GM19351 (cell line): ENCODE measurements around the gene ZNF334.

Experiments used
- ATAC-seq: cut with Tn5 transposase; IDR thresholded peaks from one replicate; pipeline ENCODE4 v1.9.1; 2021; ENCODE audit warnings: mild to moderate bottlenecking, moderate library complexity; ENCODE audit not compliant: unreplicated experiment

Gene ZNF334

GRCh38 chr20:46491354-46491753 is 22.0 kb downstream of the ZNF334 start:
- ATAC-seq, result no peak

DNA sequence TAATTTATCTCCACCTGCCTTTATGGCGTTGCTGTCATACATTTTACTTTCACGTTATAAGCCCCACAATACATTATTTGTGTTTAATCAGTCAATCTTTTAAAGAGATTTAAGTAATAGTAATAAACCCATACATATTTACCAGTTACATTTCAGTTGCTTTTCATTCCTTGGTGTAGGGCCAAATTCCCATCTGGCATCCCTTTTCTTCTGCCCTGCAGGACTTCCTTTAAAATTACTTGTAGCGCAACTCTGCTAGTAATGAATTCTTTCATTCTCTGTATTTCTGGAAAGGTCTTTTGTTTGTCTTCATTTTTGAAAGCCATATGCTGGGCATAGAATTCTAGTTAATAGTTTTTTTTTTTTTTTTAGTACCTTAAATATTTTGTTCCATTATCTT is 24.9 kb downstream of the ZNF334 start:
- ATAC-seq, result no peak

- ATAC-seq, result no peak
Measured at GRCh38 chr20:46487628-46488027, 25.7 kb downstream of the ZNF334 start.

DNA sequence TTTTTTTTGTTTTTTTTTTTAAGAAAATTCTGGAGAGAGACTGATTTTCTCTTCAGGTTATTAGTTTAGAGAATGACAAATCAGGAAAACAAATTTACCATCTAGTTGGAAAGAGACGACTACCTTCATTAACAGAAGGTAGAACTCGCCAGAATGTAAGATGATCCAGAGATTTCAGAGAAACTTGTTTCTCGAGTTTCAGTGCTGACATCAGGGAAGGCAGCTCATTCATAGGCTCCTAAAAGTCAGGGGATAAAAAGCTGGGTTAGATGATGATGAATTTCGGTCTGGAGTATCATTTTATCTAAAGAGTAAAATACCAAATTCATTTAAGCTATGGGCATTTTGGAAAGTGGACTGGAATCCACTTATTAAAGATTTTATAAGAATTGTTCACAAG is 27.9 kb downstream of the ZNF334 start:
- ATAC-seq, result no peak

GRCh38 chr20:46484954-46485353 is 28.4 kb downstream of the ZNF334 start:
- no peak for ATAC-seq

GRCh38 chr20:46483879-46484278 is 29.5 kb downstream of the ZNF334 start:
- no peak for ATAC-seq

GRCh38 chr20:46482864-46483263 is 30.5 kb downstream of the ZNF334 start:
- no peak for ATAC-seq

DNA sequence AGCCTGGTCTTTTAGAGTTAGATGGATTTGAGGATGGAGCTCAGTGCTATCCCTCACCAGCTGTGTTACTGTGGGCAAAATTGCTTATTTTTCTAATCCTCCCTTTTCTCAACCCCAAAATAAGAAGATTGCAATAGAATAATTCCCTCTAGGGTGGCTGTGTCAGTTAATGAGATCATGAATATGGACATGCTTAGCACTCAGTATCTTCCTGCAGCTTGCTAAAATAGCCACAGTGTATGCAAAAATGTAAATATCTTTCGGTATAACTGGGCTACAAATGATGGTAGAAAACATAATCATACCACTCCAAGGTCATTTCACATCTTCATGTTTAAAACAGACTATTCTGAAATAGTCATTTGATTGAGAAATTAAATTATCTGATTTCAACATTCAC is 35.7 kb downstream of the ZNF334 start:
- no peak for ATAC-seq

DNA sequence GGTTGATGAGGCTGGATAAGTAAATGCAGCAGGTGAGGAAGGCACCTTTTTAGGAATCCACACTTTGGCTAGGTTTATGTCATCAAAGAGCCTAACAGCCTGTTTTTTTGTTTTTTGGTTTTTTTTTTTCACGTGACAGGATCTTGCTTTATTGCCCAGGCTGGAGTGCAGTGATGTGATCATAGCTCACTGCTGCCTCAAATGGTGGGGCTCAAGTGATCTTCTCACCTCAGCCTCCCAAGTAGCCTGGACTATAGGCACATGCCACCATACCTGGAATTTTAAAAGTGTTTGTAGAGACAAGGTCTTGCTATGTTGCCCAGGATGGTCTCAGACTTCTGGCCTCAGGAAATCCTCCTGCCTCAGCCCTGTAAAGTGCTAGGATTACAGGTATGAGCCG is 36.1 kb downstream of the ZNF334 start:
- ATAC-seq, result no peak

DNA sequence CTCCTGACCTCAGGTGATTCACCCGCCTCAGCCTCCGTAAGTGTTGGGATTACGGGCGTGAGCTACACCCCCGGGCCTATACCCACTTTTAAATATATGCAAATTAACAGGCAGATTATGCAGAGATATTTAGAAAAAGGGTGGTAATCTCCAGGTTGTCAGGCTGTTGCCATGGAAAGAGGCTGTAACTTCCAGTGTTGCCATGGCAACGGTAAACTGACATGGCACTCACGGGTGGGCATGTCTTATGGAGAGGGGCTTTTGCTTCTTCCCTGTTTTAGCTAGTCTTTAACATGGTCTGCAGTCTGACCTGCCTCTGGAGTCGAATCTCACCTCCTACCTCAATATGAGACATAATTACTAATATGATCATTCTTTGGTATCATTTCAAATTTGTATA is 44.9 kb downstream of the ZNF334 start:
- no peak for ATAC-seq

- no peak for ATAC-seq
Measured at GRCh38 chr20:46464451-46464850, 48.9 kb downstream of the ZNF334 start.

DNA sequence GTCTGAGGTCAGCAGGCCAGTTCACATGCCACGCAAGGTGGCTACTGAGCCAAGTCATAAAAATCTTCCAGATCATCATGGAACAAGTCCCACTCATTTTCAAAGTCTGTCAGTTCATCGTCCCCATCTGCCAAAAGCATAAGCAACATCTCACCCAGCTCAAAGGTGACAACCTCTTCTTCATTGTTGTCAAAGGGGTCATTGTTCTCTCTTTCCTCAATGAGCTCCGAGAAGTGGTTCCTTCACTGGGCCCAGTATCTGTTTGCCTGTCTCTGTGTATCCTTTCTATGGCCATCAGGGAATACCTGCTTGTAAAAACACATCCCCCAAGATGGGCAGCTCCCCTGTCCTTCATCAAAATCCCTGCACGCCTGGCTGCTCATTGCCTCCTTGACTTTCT is 49.5 kb downstream of the ZNF334 start:
- no peak for ATAC-seq

DNA sequence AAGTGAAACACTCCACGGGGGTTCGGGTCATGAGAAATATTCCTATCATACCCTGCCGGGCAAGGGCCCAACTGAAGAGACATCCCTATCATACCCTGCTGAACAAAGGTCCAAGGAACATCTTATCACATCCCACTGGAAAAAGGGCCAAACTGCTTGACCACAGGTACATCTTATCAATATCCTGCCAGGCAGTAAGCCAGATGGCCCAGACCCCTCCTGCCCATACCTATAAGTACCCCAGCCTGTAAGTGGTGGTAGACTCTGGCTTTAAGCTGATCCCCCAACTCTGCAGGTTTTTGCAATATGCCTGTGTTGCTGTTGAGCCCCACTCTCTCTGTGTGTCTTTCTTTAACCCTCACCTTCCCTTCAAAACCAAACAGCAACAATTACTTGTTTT is 51.6 kb downstream of the ZNF334 start:
- ATAC-seq, result no peak

- ATAC-seq, result no peak
Measured at GRCh38 chr20:46458866-46459750, 54.3 kb downstream of the ZNF334 start.

GRCh38 chr20:46456255-46457028 is 56.9 kb downstream of the ZNF334 start:
- no peak for ATAC-seq

DNA sequence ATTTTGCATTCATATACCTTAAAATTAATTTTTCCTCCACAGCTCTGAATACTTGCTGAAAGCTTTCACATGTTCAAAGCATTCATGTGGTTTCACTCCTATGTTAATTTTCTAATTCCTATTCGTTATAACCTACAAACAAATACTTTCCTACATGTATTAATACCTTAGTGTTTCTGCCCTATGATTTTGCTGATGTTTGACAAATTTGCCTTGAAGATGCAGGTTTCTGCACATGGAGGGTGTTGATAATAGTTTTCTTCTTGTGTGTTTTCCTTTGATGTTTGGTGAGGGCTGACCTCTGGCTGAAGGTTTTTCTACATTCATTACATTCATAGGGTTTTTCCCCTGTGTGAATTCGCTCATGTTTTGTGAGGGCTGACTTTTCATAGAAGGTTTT is 57.6 kb downstream of the ZNF334 start:
- ATAC-seq, result no peak
